ENCODE data around the gene FCN2. TPM values are rescaled to one million over a fixed set of nuclear protein-coding genes. Genes with fewer than 3 reads are reported as not detected.

Gene FCN2
- total and polyA plus RNA-seq, 4 donors = 0.20 to 0.22 TPM; not detected in 2

GRCh38 chr9:134912126-134912840 is 31.7 kb downstream of the FCN2 start:
- Histone ChIP-seq H3K9me3 (ENCODE audit: control insufficient read depth in 4 of 4, insufficient read depth in 3 of 4, low read length in 3 of 4) (no peaks in the 10 kb centered on the region), H3K4me1 (ENCODE audit: control insufficient read depth in 5 of 5, insufficient read depth in 5 of 5, low read length in 5 of 5) (no peaks in the 10 kb centered on the region), H3K9ac (ENCODE audit: insufficient read depth in 1 of 2, low read length in 2 of 2) (no peak overlapping the region), H3K4me3 (no peak overlapping the region), H3K36me3 (ENCODE audit: control insufficient read depth in 4 of 4, insufficient read depth in 4 of 4, low read length in 4 of 4) (no peaks in the 10 kb centered on the region), H3K27ac (ENCODE audit: low read depth in 1 of 2, low read length in 1 of 2) (no peak overlapping the region), H3K27me3 (ENCODE audit: control insufficient read depth in 3 of 3, insufficient read depth in 3 of 3, low read length in 2 of 3) (peaks cover 0 to 5% (median 0%) of the 10 kb centered on the region in 3 donors)
- 89 to 93% methylated on average over 20 of the region's 20 CpGs for WGBS, 2 donors
- ATAC-seq (ENCODE audit: insufficient read depth, low FRiP score) (no peak), DNase-seq (no peak)
- no peak for TF ChIP-seq CTCF (IDR thresholded peaks at IDR 0.05; ENCODE audit: control extremely low read depth, extremely low read depth)

DNA sequence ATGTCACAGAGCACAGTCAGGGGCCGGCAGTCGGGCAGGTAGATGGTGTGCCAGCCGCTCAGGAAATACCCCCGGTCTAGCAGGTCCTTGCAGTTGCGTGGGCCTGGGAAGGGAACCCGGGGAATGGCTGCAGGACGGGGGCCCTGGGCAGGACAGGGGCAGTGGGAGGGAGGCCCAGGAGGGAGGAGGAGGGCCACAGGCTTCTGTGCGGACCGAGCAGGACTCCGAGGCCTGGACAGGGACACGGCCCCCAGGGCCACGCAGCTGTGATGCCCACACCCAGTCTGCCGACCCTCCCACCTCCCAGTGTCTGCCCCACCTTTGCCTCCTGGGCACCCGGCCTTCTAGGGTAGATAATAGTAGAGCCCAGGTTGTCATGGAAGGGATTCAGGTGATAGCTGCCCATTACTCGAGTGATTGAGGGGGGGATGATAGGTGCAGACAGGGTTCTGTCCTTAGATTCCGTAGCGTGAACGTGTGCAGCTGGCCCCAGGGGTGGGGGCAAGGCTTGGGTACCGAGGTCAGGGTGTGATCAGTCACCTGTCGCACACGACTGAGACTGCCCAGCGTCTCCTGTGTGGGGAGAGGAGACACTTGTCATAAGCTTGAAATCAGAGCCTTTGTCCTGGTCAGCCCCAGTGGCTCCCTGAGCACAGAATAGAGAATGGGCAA is 32.6 kb downstream of the FCN2 start:
- Histone ChIP-seq H3K9ac (ENCODE audit: insufficient read depth in 1 of 2, low read length in 2 of 2) (no peak overlapping the region), H3K27me3 (ENCODE audit: control insufficient read depth in 3 of 3, insufficient read depth in 3 of 3, low read length in 2 of 3) (peaks cover 0 to under 1% (median 0%) of the 10 kb centered on the region in 3 donors), H3K4me1 (ENCODE audit: control insufficient read depth in 5 of 5, insufficient read depth in 5 of 5, low read length in 5 of 5) (peaks cover 0 to 4% (median 0%) of the 10 kb centered on the region in 5 donors), H3K4me3 (no peak overlapping the region), H3K36me3 (ENCODE audit: control insufficient read depth in 4 of 4, insufficient read depth in 4 of 4, low read length in 4 of 4) (no peaks in the 10 kb centered on the region), H3K9me3 (ENCODE audit: control insufficient read depth in 4 of 4, insufficient read depth in 3 of 4, low read length in 3 of 4) (no peaks in the 10 kb centered on the region), H3K27ac (ENCODE audit: low read depth in 1 of 2, low read length in 1 of 2) (no peak overlapping the region)
- ATAC-seq (ENCODE audit: insufficient read depth, low FRiP score) (no peak), DNase-seq (no peak)
- WGBS, 2 donors = 88 to 95% methylated on average over 22 of the region's 22 CpGs
- TF ChIP-seq CTCF (IDR thresholded peaks at IDR 0.05; ENCODE audit: control extremely low read depth, extremely low read depth) = no peak

DNA sequence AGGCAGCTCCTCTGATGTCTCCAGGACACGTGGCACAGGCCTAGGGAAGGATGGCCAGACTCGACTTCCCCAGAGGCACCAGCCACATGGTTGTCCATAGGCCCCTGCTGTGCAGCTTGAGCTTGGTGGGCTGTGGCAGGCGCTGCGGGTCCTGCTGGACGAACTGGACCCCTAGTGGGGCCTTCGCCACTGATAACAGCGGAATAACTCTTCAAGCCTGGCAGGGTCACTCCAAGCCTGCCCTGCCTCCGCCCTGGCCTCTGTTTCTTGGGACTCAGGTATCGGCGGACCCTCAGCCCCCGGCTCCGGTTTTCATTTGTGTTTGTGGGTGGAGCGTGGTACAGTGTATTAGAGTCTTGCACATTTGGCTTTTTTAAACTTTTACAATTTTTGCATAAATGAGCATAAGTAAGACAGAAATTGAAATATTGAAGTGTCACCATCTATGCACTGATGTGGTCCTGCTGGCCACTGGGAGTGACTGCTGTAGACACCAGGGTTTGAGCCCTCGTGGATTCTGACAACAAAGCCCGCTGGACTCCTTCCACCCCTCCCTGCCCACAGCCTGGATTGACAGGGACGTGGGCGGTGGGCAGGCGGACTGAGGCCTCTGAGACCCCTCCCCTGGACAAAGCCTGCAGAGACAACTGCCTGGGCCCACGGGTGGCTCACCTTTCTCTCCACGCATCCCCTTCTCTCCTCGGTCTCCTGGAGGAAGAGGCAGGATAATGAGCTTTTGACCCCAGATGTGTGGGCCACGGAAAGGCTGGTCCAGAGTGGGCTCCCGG is 33.3 kb downstream of the FCN2 start:
- H3K9me3 ChIP-seq (ENCODE audit: control insufficient read depth in 4 of 4, insufficient read depth in 3 of 4, low read length in 3 of 4) = peaks cover 0 to 2% (median 0%) of the 10 kb centered on the region in 4 donors
- no peak for TF ChIP-seq CTCF (IDR thresholded peaks at IDR 0.05; ENCODE audit: control extremely low read depth, extremely low read depth)
- no peak overlapping the region for H3K9ac ChIP-seq (ENCODE audit: insufficient read depth in 1 of 2, low read length in 2 of 2)
- DNase-seq (no peak), ATAC-seq (ENCODE audit: insufficient read depth, low FRiP score) (no peak)
- H3K4me3 ChIP-seq = no peak overlapping the region
- no peaks in the 10 kb centered on the region for H3K27me3 ChIP-seq (ENCODE audit: control insufficient read depth in 3 of 3, insufficient read depth in 3 of 3, low read length in 2 of 3)
- no peak overlapping the region for H3K27ac ChIP-seq (ENCODE audit: low read depth in 1 of 2, low read length in 1 of 2)
- H3K4me1 ChIP-seq (ENCODE audit: control insufficient read depth in 5 of 5, insufficient read depth in 5 of 5, low read length in 5 of 5) = peaks cover 0 to 4% (median 0%) of the 10 kb centered on the region in 5 donors
- WGBS, 2 donors = 86 to 92% methylated on average over 23 of the region's 23 CpGs
- H3K36me3 ChIP-seq (ENCODE audit: control insufficient read depth in 4 of 4, insufficient read depth in 4 of 4, low read length in 4 of 4) = no peaks in the 10 kb centered on the region

Data from lung (tissue), 12 donors.